Lower leg skin (tissue), 3 donors: Measurements from ENCODE around the gene LRFN3.

Experiments used
- CTCF ChIP-seq, 3 donors: fragments of 450-650 bp; IDR thresholded peaks; one replicate each; pipeline ENCODE4 v1.5.1; 2016; ENCODE audit warnings: antibody characterized with exemption in 3 of 3, mild to moderate bottlenecking in 3 of 3, moderate library complexity in 2 of 3
- POLR2A ChIP-seq, 2 donors: fragments of 450-650 bp; IDR thresholded peaks; one replicate each; pipeline ENCODE4 v1.6.1; 2016 to 2017; ENCODE audit warnings: antibody characterized with exemption in 2 of 2, mild to moderate bottlenecking in 1 of 2, moderate library complexity in 1 of 2

- TF ChIP-seq CTCF (IDR thresholded peaks at IDR 0.05) = no peak
- no peak for TF ChIP-seq POLR2A (IDR thresholded peaks at IDR 0.05)
Observed at GRCh38 chr19:35894342-35894741, 41.8 kb upstream of the LRFN3 start.
